Measurements from ENCODE around the gene BRD7. TPM values are rescaled to one million over a fixed set of nuclear protein-coding genes. Genes with fewer than 3 reads are reported as not detected.
A peak's percentile ranks its signal among the peaks of the same experiment; 100 is the strongest.

Gene BRD7
- total RNA-seq, 1 donor from 2014 or later, result 53.4 TPM

GRCh38 chr16:50269769-50270509 is 98.8 kb downstream of the BRD7 start:
- no peak for DNase-seq (ENCODE audit: low spot score)
- intact Hi-C loops (cut with DNase I), result no loop called here

DNA sequence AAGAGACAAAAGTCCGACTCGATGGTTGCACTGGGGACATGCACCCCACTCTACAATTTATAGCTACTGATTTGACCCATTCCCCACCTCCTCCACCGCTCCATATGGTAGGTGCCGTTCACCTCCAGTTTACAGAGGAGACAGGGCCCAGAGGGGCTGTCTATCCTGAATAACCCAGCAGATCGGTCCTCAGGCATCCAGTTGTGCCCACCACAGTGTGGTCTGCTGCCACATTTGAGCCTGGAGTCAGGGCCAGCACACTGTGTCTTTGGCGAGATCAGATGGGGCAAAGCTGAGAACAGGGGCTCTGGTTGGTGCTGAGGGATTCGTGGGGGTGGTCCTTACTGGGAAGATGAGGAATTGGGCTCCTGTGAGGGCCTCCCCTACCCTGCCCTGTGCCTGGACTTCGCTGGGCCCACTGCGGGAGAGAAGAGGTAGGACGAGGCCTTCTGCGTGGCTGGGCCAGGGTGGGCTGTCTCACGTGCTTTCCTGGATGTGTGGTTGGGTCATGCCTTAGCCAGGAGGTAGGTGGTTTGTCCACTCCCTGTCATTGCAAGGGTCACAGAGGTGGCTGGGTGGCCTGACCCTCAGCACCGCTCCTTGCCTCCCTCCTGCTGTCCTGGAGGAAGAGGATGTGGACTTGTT is 99.6 kb downstream of the BRD7 start:
- DNase-seq (ENCODE audit: low spot score), result no peak
- intact Hi-C loops (cut with DNase I), result no loop called here

DNA sequence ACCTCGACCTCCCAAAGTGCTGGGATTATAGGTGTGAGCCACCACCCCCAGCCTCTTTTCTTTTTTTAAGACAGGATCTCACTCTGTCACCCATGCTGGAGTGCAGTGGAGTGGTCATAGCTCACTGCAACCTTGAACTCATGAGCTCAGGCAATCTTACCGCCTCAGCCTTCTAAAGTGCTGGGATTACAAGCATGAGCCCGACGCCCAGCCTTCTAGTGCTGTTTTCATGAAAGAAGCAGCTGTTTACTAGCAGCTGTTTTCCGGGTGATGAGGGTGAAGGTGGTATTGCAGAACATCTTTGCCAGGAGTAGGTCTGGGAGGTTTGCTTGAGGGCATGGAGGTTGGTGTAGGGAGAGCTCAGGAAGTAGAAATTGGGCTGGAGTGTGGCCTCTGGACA is 100.4 kb downstream of the BRD7 start:
- intact Hi-C loops (cut with DNase I), result no loop called here
- DNase-seq (ENCODE audit: low spot score), result no peak

DNA sequence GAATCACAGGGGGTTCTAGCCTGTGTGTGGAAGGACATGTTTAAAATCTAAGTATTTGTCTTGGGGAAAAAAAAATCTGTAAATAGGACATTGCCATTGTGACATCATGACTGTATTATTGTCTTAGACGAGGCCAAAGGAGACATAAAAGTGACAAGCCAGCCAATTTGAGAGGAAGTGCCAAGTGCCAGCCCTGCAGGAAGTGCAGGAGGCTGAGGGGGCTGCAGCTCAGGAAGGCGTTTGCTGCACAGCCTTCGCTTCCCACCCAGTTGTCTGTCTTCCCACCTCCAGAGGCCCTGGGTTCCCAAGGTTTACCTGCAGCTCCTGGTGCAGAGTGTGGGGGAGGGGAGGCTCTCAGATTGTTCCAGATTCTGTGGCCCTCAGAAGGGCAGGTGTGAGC is 101.1 kb downstream of the BRD7 start:
- intact Hi-C loops (cut with DNase I), result no loop called here
- no peak for DNase-seq (ENCODE audit: low spot score)

GRCh38 chr16:50267151-50267631 is 101.6 kb downstream of the BRD7 start:
- DNase-seq (ENCODE audit: low spot score), result no peak
- intact Hi-C loops (cut with DNase I), result no loop called here

DNA sequence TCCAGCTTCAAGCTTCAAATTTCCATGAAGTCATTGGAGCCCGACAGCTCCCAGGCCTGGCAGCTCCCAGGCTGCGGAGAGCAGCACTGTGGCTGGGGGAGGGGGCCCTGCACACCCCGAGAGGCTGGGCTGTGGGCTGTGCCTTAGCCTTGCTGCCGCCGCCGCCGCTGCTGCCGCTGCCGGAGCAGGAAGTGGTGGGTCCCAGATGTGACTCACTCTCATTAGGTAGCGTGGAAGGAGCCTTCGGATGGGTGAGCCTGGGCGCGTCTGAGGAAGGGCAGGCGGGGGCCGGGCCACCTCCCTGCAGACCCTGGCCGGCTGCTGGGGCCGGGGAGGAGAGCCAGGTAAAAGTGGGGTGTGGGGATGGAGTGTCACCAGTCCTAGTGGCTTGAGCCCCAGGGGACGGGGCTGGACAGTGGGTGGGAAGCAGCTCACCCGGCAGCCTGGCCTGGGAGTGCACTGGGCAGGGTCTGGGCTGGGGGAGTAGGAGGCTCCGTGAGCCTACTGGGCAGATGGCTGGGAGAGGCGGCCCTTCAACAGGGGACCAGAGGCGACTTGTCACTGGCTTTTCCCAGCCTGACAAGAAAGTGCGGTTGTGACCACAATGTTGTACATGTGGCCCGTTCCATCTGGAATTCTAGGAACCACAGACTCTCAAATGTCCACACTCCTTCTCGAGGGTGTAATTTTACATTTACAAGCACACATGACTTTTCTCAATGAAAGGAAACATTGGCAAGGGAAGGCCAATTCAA is 102.3 kb downstream of the BRD7 start, which contains the start of gene ADCY7:
Gene ADCY7 (plus strand): TSS at position 215 of the 755 bp plus-strand sequence. CDS start 21,629 bp downstream, outside the sequence.
- intact Hi-C loops (cut with DNase I), result no loop called here
- DNase-seq (ENCODE audit: low spot score), result peak; percentile 88

Small RNA genes within 50 kb of the gene (microRNA-seq; reads per million reads assigned to microRNA genes)
- not detected for gene MIR6771

Other genes with a start within 250 kb of the BRD7 start
- 9.1 TPM for gene TENT4B, start 215.7 kb downstream of the BRD7 start, total RNA-seq
- gene ADCY7, start 102.4 kb downstream of the BRD7 start, total RNA-seq, result 6.2 TPM
- 0.40 TPM for gene NKD1, start 179.4 kb upstream of the BRD7 start, total RNA-seq

Data from cardiac septum (tissue), 1 donor.